A673 (cell line): ENCODE measurements around the gene ATP2B3.

ENCODE experiments used
- CTCF ChIP-seq: fragments of 300-800, 200-600 bp; sonication (generic); conservative IDR thresholded peaks from 2 replicates; pipeline ENCODE4 v1.5.1; 2017; ENCODE audit warnings: low read depth, mild to moderate bottlenecking, antibody characterized with exemption, low read length, moderate library complexity, mixed read lengths
- EZH2 ChIP-seq: fragments of 200-600 bp; sonication (generic); IDR thresholded peaks from 2 replicates; pipeline ENCODE4 v1.6.1; 2017; ENCODE audit warnings: borderline replicate concordance, low read depth, mild to moderate bottlenecking, mixed read lengths, antibody characterized with exemption, low read length; ENCODE audit not compliant: poor library complexity, severe bottlenecking

GRCh38 chrX:153512501-153512893, 4.9 kb upstream of the ATP2B3 start:
- TF ChIP-seq CTCF (no peak), EZH2 (no peak)
